ENCODE measurements around the gene DPPA2.
"Not testable (repeated sequence)": the region's sequence is repeated elsewhere in the genome, so short reads cannot be mapped to it uniquely, and the experiment has no call there.

Gene DPPA2, protein sequence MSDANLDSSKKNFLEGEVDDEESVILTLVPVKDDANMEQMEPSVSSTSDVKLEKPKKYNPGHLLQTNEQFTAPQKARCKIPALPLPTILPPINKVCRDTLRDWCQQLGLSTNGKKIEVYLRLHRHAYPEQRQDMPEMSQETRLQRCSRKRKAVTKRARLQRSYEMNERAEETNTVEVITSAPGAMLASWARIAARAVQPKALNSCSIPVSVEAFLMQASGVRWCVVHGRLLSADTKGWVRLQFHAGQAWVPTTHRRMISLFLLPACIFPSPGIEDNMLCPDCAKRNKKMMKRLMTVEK

DNA sequence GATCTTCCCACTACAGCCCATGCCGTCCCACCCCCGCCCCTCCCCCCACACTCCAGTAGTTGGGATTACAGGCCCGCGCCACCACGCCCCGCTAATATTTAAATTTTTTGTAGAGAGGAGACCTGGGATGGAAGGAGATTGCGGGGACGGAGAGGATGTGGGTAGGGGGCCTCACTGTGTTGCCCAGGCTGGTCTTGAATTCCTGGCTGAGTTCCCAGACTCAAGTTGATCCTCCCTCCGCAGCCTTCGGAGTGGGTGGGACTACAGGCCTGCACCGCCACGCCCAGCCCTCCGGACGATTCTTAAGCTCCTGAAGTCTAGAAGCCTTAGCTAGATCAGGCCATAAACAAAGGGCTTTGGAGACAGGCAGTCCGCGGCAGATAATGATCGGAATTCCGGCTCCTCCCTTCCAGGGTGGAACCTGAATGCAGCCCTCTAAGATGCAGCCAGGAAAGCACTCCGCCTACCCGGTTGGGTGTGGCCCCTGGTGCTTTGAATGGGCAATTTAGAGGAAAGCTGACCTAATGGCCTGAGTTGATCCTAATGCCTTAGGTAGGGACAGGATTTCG, at the start of gene DPPA2:
Gene DPPA2, minus strand, starts transcription at position 356 of the 569 bp plus-strand sequence. CDS start 1,975 bp downstream, outside the sequence.
- FAIRE-seq = no peak

DNA sequence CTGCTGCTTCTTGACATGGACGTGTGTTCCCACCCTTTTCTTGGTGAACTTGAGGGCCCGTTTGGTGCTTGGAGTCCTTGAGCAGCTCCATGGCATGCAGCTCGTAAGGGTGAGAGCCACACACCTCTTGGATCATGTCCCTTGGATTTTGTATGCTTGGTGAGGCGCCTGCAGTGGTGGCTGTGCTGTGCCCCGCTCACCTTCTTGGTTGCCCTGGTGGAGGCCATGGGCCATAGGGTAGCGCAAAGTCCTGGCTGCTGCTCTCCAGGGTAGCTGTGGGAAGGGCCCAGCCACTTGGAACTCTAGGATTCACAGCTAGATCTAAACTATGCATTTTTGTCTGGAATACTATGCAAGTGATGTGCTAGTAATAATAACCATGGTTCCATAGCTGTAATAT, 47.8 kb upstream of the DPPA2 start:
- FAIRE-seq = no peak

DNA sequence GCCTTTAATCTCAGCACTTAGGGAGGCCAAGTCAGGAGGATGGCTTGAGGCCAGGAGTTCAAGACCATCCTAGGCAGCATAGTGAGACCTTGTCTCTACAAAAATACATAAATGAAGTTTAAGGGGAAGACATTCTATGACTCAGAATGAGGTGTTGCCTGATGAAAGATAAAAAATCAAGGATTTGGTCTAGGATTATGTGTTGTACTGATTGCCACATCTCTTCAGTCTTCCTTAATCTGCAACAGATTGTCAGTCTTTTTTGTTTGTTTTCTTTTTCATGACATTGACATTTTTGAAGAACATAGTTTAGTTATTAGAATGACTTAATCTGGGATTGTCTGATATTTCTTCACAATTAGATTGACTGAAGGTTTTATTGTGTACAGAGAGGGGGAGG, 47.3 kb upstream of the DPPA2 start:
- no peak for FAIRE-seq

DNA sequence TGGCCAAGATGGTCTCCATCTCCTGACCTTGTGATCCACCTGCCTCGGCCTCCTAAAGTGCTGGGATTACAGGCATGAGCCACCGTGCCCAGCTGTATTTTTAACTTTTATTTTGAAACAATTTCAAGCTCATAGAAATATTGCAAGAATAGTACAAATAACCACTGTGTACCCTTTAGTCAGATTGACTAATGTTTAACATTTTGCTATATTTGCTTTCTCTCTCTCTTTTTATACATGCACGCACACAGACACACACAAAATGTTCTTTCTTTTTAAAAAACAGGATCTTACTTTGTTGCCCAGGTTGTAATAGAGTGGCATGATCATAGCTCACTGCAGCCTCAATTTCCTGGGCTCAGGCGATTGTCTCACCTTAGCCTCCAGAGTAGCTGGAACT, 46.5 kb upstream of the DPPA2 start:
- FAIRE-seq = no peak

DNA sequence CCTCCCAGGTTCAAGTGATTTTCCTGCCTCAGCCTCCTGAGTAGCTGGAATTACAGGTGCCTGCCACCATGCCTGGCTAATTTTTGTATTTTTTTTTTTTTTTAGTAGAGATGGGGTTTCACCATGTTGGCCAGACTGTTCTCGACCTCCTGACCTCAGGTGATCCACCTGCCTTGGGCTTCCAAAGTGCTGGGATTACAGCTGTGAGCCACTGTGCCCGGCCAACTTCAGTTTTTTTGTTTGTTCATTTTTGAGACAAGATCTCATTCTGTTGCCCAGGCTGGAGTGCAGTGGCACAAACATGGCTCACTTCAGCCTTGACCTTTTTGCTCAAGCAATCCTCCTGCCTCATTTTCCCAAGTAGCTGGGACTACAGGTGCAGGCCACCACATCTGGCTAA, 42.5 kb upstream of the DPPA2 start:
- FAIRE-seq = not testable (repeated sequence)

DNA sequence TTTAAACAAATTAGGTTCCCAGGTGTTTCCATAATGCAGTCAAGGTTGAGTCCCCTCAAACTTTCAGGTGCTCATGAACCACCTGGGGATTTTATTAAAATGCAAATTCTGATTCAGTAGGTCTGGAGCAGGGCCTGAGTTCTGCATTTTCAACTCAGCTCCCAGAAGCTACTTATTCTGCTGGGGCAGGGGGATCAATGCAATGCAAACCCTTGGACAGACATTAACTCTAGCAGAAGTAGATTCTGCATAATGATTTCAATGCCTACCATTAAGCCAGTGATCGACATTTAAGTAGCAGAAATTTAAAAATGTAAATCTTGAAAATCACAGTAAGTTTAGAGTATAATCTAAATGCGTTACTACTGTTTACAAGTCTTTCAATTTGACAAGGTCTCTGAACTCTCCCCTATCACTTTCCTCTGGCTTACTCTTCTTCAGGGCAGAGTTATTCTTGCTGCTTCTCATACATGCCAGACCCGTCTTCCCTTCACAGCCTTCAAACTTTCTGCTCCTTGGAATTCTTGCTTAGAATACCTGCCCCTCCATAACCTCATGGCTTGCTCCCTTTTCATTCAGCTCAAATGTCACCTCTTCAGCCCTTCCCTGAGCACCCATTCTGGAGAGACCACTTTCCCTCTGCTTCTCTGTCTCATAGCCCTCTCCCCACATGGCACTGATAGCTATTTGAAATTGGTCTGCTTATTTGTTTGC, 40.3 kb upstream of the DPPA2 start:
- FAIRE-seq = no peak

DNA sequence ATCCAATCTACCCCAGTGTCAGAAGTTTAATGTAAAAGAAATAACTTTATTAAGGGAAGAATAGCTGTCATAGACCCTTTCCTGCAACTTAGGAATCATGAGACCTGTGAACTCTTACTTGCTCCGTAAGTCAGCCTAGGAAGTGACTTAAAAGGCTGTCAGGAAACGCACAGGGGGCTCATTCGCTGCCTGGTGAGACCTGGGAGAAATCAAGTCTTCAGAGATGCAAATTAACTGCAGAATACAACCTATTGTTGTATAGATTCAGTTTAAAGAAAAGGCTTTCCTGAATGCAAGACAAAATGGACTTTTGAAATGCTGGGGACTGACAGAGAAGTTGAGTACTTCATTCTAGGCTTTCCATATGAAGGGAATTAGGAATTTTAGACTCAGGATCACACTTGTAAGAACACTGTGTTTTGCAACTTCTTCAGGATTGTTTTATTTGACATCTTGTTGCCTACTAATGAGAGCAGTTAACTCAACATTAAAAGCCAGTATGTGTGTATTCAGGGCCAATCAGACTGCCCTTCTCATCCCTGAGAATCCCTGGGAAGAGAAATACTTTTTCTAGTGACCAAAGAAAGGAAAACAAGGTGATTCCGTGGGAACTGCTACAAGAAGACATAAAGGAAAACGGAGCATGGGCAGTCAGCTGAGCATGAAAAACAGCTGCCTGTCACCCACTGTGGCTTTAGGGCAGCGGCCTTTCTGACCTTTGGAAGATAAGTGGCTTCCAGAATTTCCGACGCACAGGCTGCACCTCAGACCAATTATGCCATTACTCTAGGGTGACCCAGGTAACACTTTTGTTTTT, 39.5 kb upstream of the DPPA2 start:
- no peak for FAIRE-seq

DNA sequence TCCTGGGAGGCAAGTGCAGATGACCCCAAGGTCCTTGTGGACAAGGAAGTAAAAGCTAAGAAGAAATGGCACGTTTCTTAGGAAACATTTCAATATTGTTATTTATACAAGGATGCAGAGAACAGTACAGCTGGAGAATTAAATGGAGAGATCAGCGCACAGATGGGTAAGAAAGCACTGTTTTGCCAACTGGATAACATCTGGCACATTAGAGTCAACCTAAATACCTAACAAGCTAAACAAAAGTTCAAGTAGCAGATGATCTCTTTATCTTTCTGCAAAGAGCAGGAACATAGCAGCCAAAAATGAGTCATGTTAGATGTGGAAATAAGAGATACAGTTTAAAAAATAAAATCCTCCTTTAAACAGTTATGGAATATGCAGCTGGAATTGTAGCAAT, 36.7 kb upstream of the DPPA2 start:
- no peak for FAIRE-seq

DNA sequence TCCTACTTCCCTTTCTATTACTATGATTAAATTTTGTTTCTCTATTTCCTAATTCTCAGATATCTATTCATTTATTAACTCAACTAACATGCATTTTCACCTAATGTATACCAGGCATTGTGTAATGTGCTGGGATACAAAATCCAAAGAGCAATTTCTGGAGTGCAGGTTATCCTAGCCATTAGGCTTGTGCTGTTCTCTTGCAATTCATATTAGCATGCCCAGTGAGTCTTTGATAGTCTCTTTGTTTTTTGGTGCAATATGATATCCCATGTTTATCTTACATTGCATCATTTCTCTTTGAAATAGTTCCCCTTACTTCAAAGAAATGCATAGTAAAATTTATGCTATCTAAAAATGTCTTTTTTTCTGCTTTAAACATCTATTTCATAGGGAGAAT, 34.9 kb upstream of the DPPA2 start:
- no peak for FAIRE-seq

DNA sequence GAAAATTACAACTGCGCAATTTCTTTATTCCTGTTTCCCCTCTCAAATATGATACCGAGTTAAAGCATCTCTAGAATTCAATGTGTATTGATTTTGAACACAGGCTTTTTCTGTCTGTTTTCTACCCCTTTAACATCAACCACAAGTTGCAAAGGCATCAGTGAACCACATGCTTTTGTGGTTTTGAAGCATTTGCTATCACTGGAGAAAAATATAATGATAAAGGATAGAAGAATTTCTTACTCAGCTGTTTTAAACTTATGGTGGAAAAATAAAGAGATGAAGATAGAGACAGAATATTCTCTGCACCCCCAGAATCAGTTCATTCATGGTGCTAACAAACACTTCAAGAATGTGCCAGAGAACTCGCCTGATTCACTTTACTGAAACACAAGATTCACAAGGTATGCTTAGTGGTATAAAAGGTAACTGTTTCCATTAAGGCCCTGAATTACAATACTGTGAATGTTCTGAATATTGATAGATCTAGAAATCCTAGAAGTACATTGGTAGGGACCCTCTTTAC, 30.5 kb upstream of the DPPA2 start:
- no peak for FAIRE-seq

DNA sequence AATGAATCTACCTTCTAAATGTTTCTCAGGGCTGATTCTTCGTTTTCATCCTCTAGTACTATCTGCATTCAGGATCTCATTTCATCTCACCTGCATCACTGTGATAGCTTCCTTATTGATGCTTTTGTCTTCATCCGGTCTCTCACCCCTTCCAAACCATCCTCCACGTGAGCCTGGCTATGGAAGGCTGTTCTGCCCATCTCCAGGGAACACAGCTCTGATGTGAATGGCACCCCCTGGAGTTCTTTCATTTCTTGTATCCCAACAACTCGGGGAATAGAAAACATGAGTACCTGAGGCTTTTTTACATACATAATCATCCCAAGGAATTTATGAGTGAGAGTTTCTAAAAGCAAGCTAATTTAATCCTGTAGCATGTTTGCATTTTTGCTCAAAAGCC, 29.8 kb upstream of the DPPA2 start:
- FAIRE-seq = no peak

DNA sequence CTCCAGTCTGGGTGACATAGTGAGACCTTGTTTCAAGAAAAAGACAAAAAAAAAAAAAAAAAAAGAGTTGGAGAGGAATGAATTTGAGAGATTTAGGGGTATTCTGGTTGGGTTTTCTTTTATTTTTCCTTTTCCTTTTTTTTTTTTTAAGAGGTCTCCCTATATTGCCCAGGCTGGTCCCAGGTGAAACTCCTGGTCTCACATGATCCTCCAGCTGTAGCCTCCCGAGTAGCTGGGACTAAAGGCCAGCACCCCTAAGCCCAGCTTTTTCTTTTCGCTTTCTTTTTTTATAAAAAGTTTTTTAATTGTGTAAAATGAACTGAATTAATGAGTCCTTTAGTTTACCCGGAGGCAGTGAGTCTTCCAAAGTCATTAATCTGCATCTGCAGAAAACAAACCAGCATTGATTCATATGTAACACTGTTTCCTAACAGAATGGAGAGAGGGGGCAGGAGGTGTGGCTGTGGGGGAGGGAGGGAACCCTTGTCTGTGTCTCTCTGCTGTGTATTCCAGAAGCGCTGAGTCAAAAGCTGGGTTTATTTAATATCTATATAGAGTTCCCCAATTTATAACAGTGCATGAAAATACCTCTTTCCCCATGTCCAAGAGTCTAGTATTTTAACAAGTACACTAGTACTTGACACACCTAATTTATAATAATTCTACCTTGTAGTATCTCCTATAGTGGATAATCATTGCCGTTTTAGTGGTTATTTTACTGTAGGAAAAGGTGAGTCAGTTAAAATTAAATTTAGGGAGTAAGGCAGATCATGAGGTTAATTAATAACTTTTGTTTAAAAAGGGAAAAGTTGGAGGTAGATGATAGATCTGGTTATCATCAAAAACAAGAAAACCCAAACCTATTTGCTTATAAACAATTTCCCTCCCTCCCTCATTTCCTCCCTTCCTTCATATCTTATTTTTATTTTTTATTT, 23.7 kb upstream of the DPPA2 start:
- FAIRE-seq = no peak

DNA sequence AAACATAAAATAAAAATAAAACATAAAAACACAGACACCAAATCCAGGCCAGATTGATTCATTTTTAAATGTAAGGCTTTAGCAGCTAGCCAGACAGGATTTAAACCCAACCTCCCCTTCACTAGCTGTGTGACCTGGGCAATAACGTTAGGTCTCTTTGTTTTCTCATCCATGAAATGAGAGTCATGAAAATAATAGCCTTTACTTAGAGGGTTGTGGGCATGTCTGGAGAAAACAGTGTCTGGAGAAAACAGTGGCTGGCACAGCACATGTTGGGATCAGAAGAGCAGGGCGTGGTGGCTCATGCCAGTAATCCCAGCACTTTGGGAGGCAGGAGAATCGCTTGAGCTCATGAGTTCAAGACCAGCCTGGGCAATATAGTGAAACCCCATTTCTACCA, 22.9 kb upstream of the DPPA2 start:
- no peak for FAIRE-seq

DNA sequence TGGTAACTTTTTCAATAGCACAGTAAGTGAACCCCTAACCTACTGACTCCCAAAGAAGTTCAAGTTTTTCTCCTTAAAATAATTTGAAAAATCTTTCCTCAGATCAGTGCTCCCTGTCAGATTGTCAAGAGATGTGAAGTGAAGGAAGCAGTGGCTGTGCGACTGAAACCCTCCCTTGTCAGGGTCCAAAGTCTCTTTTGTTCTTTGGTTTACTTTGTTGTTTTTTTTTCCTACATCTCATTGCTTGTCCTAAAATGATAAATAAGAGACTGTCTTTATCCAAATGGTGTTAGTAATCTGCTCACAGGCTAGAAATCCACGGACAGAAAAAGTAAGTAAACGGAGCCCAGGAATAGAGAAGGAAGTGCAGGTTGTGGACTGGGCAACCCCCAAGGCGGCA, 22.0 kb upstream of the DPPA2 start:
- FAIRE-seq = no peak

DNA sequence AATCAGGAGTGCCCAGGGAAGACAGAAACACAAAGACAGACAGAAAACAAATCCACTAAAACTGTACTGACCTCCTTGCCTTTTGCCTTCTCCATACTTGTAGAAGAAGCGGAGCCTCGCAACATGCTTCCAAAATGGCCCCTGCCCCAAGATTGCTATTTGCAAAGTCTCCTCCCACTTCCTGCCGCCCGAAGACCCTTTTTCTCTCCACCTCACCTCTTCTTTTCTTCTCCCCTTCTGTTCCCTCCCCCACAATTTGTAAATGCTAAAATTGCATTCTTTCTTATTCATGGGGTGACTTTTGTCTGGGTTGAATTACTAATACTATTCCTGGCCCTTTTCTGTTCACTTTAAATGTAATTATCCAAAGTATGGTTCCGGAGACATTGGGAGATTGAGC, 21.1 kb upstream of the DPPA2 start, which contains the start of gene DPPA4:
Gene DPPA4, minus strand, starts transcription at position 154 of the 400 bp plus-strand sequence. Its CDS starts 29 bp downstream, at position 125.
- FAIRE-seq = no peak

DNA sequence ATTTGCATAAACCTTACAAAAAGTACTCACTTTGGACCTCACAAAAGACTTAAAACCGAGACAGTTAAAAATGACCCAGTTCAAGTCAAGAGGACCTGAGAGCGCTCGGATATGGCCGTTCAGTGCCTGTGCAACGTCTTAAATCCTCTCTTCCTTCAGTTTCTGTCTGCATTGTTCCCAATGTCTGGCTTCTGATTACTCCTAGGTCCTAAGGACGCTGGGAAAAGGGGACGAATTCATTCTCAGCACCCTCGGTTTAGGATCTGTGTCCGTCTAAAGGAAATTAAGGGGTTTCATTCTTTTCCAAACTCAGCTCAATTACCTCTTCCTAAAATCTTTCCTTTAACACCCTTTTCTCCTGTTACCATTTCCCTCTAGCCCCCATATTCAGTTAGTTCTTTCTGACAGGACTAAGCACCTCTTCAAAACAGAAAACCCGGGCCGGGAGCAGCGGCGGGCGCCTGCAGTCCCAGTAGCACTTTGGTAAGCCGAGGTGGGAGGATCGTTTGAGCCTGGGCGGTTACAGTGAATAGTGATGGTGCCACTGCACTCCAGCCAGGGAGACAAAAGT, 20.1 kb upstream of the DPPA2 start:
- no peak for FAIRE-seq

DNA sequence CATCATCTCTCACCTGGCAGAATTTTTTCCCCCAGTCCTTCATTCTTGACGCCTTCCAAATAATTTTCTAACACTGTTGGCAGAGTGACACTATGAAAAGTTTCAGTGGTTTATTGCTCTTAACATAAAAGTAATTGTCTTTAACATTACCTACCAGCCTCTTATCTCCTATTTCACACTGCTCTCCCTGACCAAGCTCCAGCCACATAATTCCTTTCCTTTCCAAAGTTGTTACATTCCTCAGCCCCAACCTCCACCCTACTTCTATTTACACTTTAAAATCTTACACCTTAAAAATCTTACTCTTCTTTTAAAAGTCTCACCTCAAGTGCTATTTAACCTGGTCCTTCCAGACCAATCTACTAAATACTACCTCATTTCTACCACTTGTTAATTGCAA, 18.3 kb upstream of the DPPA2 start:
- FAIRE-seq = no peak

DNA sequence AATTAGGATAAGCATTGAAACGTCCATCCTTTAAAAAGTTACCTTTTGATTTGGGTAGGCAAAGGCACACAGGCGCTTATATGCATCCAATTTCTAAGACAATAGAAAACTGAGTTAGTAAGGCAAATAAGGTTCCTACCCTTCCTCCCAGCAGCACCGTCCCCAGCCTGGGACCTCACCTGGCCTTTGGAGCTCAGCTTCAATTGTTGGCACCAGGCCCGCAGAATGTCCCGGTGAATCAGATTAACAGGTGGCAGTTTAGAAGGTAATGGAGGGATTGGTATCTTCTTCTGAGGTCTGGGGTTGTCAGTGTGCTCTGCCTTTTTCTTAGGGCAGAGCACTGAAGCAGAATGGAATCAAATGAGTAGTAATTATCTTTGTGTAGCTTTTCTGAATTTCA, 15.4 kb upstream of the DPPA2 start:
- FAIRE-seq = no peak

DNA sequence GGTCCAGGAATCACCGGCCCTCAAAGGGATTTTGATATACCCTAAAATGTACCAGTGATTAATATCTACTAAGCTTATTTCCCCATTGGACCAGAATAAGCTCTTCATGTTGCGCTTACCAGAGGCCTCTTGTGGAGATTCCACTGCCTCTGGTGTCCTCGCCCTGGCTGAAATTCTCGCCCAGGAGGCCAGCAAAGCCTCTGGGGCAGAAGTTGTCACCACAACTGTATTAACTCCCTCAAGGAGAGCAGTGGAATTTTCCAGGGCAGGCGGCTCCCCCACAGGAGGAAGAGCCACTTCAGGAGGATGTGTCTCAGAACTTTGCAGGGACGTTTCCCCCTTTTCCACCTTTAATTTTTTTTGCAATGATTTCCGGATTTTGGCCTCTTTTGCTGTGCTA, 14.1 kb upstream of the DPPA2 start:
- FAIRE-seq = no peak

DNA sequence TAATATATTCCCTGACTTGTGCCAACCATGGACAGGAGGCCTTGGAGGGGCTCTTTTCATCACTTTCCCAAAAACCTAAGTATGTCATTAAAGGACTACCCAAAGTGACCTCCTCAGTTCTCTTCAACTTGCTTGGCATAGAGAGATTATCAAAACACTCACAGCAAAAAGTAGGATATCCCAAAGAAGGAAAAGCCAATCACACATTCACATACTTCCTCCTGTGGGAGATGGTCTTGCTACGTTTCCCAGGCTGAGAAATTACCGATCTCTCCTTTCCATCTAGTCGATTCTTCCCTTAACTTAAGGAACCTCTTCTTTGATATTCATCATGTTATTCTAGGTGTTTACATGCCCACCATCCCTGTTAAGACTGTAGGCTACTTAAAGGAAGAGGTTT, 11.9 kb upstream of the DPPA2 start:
- FAIRE-seq = no peak

DNA sequence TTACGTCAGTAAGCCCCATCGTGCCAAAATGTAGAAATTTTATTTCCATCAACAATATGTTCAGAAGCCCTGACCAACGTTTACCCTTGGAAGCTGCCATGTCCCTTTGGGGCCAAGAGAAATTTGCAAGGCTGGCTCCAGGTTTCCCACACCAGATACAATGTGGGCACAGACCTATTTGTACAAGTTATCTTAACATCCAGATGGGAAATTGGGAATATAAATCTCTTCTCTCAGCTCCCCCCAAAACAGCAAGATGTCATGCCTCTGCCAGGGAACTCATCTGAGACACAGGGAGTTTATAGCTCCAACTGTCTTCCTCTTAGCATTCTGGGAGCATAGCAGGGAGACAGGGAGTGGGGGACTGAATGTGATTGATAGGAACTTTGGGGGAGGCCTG, 9.3 kb upstream of the DPPA2 start:
- no peak for FAIRE-seq

DNA sequence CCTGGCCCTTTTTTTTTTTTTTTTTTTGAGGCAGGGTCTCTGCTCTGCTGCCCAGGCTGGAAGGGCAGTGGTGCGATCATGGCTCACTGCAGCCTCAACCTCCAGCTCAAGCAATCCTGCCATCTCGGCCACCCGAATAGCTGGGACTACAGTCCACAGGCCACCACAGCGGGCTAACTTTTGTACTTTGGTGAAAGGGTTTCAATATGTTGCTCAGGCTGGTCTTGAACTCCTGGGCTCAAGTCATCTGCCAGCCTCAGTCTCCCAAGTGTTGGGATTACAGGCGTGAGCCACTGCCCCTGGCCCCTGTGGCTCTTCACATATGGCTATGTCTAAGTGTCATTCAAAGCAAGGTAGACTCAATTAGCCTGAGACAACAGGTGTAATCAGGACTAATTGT, 8.8 kb upstream of the DPPA2 start:
- no peak for FAIRE-seq
